K562 (cell line): ENCODE data around the gene RALY.

Experiments
- CHD2 ChIP-seq: IDR thresholded peaks from 2 replicates; pipeline ENCODE4 v1.6.1; 2011; ENCODE audit warnings: low read depth, low read length
- COPS2 ChIP-seq: fragments of 450-650 bp; conservative IDR thresholded peaks from 2 replicates; pipeline ENCODE4 v1.6.1; 2016; ENCODE audit warnings: mild to moderate bottlenecking, moderate library complexity
- CTCF ChIP-seq, 3 experiments: IDR thresholded peaks in 2 of 3; conservative IDR thresholded peaks in 1 of 3; 2 replicates each; pipeline ENCODE4 v1.5.1; 2011 to 2012; ENCODE audit warnings: low read length in 3 of 3, mild to moderate bottlenecking in 3 of 3, control low read depth in 2 of 3, improper control_type of control experiment in 1 of 3, inconsistent platforms in 1 of 3, low read depth in 1 of 3, mixed read lengths in 1 of 3, moderate library complexity in 1 of 3; ENCODE audit not compliant: insufficient read depth in 2 of 3
- ELF1 ChIP-seq: fragments of 200-800 bp; sonication (Bioruptor generic); IDR thresholded peaks from 2 replicates; pipeline ENCODE4 v1.6.1; 2016; ENCODE audit warnings: missing genetic modification characterization, missing compliant biosample characterization
- NFE2L1 ChIP-seq: fragments of 450-650 bp; IDR thresholded peaks from 2 replicates; pipeline ENCODE4 v1.6.1; 2016; ENCODE audit warnings: missing genetic modification characterization, low read depth, mild to moderate bottlenecking, missing compliant biosample characterization, moderate library complexity, borderline replicate concordance
- POLR2A ChIP-seq: fragments of 450-650 bp; conservative IDR thresholded peaks from 2 replicates; pipeline ENCODE4 v1.6.1; 2016
- SREBF2 ChIP-seq: sonication (generic); formaldehyde crosslinking; IDR thresholded peaks from 2 replicates; pipeline ENCODE4 v1.4.0; 2020; ENCODE audit warnings: mild to moderate bottlenecking, missing genetic modification reagents
- ZFP1 ChIP-seq: fragments of 450-650 bp; formaldehyde crosslinking; IDR thresholded peaks from 2 replicates; pipeline ENCODE4 v1.4.0; 2020; ENCODE audit warnings: mild to moderate bottlenecking, mixed read lengths
- TF ChIP-seq, protein P1 (sequence below): IDR thresholded peaks from 2 replicates; pipeline ENCODE4 v1.6.1; 2016; ENCODE audit warnings: missing genetic modification characterization, missing compliant biosample characterization

- TF ChIP-seq, protein P1, sequence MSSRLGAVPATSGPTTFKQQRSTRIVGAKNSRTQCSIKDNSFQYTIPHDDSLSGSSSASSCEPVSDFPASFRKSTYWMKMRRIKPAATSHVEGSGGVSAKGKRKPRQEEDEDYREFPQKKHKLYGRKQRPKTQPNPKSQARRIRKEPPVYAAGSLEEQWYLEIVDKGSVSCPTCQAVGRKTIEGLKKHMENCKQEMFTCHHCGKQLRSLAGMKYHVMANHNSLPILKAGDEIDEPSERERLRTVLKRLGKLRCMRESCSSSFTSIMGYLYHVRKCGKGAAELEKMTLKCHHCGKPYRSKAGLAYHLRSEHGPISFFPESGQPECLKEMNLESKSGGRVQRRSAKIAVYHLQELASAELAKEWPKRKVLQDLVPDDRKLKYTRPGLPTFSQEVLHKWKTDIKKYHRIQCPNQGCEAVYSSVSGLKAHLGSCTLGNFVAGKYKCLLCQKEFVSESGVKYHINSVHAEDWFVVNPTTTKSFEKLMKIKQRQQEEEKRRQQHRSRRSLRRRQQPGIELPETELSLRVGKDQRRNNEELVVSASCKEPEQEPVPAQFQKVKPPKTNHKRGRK (tag): no peak
- TF ChIP-seq CTCF (IDR thresholded peaks at IDR 0.05 in 2 of 3, conservative IDR thresholded peaks at IDR 0.05 in 1 of 3; ENCODE audit: insufficient read depth in 2 of 3, low read depth in 1 of 3, low read length in 3 of 3) (no peak), POLR2A (no peak), SREBF2 (CRISPR knock-in tag) (no peak), ZFP1 (no peak), ELF1 (tag) (no peak), COPS2 (no peak), CHD2 (no peak), NFE2L1 (tag) (no peak)
These were observed 48.8 kb upstream of the RALY start for GRCh38 chr20:33944914-33945313.
